Loucy (cell line): ENCODE results near the gene ZBED4.
"Not testable (repeated sequence)": the region's sequence is repeated elsewhere in the genome, so short reads cannot be mapped to it uniquely, and the experiment has no call there.

Experiments used
- EZH2phosphoT487 ChIP-seq: fragments of 200-600 bp; IDR thresholded peaks from 2 replicates; pipeline ENCODE4 v1.6.1; 2018; ENCODE audit warnings: antibody characterized with exemption, mild to moderate bottlenecking, moderate library complexity, borderline replicate concordance
- TF ChIP-seq, protein P1 (sequence below): fragments of 200-600 bp; sonication (generic); conservative IDR thresholded peaks from 2 replicates; pipeline ENCODE4 v1.5.1; 2014; ENCODE audit warnings: mild to moderate bottlenecking, antibody characterized with exemption, low read length

DNA sequence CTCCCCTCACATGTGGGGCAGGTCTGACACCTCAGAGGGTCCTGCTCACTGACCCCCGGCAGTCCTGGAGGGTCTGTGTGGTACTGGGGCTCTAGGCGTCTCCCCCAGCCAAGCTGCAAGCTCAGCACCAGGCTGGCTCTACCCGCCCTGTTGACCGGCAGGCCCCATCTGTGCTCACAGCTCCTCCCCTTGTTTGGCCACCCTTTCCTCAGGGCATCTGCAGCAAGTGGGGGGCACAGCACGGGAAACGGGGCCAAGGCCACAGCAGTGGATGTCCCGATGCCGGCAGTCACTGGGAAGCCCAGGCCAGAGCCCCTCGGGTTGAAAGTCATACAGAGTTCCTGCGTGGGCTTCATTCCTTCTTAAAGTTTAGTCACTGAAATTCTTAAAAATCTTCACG is 31.9 kb upstream of the ZBED4 start:
- TF ChIP-seq, protein P1, sequence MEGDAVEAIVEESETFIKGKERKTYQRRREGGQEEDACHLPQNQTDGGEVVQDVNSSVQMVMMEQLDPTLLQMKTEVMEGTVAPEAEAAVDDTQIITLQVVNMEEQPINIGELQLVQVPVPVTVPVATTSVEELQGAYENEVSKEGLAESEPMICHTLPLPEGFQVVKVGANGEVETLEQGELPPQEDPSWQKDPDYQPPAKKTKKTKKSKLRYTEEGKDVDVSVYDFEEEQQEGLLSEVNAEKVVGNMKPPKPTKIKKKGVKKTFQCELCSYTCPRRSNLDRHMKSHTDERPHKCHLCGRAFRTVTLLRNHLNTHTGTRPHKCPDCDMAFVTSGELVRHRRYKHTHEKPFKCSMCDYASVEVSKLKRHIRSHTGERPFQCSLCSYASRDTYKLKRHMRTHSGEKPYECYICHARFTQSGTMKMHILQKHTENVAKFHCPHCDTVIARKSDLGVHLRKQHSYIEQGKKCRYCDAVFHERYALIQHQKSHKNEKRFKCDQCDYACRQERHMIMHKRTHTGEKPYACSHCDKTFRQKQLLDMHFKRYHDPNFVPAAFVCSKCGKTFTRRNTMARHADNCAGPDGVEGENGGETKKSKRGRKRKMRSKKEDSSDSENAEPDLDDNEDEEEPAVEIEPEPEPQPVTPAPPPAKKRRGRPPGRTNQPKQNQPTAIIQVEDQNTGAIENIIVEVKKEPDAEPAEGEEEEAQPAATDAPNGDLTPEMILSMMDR, result not testable (repeated sequence)
- TF ChIP-seq EZH2phosphoT487, result not testable (repeated sequence)
